ENCODE measurements around the gene NT5DC1.
"Not testable (repeated sequence)": the region's sequence is repeated elsewhere in the genome, so short reads cannot be mapped to it uniquely, and the experiment has no call there.

The NT5DC1 gene

DNA sequence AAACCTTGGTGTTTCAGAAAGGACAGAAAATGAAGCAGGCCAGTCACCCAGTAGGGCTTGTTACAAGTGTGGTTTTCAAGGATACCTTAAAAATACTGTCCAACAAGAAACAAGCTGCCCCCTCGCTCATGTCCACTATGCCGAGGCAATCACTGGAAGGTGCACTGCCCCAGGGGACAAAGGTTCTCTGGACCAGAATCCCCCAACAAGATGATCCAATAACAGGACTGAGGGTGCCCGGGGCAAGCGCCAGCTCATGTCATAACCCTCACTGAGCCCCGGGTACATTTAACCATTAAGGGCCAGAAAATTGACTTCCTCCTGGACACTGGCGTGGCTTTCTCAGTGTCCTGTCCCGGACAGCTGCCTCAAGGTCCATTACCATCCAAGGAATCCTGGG, 6.6 kb upstream of the NT5DC1 start:
- DNase-seq: no peak

DNA sequence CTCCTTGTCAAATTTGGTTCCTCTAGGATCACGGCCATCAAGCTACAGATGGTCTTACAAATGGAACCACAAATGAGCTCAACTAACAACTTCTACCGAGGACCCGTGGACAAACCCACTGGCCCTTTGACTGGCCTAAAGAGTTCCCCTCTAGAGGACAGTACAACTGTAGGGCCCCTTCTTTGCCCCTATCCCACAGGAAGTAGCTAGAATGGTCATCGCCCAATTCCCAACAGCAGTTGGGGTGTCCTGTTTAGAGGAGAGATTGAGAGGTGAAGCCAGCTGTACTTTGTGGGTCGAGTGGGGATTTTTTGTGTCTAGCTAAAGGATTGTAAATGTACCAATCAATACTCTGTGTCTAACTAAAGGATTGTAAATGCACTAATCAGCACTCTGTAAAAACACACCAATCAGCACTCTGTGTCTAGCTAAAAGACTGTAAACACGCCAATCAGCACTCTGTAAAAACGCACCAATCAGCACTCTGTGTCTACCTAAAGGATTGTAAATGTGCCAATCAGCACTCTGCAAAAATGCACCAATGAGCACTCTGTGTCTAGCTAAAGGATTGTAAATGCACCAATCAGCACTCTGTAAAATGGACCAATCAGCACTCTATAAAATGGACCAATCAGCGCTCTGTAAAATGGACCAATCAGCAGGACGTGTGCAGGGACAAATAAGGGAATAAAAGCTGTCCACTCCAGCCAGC, 4.4 kb upstream of the NT5DC1 start:
- not testable (repeated sequence) for DNase-seq

DNA sequence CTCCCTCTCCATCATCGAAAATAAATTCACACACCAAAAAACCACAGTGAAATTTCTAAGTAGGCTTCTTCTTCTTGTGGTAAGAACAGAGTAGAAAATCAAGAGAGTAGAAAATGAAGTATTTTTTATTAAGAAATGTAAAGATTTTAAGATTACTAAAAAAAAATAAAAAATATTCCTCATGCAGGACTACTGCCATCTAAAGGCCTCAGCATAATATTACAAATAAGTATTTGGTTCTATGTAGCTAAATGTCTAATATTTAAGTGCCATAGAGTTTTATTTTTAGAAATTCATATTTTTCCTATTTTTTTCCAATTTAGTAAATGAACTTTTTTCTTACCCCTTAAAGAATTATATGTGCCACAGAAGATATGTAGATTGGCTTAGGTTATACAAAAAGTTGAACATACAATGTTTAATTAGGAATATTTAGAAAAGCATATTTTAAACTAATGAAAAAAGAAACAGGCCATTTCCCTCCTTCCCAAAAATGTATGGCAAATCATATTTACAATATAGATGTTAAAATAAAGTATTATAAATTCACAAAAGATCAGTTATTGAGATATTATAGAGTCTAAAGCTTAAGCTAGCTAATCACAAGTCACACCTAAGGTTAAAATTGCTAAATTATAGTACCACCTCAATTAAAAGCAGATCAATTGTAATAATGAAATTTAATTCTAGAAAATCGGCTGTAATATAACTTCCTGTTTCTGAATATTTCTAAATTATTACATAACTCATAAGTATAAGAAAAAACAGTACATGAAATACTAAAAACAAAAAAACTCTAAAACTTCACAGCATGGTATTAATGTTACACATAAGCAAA, 3.5 kb upstream of the NT5DC1 start:
- DNase-seq: no peak

DNA sequence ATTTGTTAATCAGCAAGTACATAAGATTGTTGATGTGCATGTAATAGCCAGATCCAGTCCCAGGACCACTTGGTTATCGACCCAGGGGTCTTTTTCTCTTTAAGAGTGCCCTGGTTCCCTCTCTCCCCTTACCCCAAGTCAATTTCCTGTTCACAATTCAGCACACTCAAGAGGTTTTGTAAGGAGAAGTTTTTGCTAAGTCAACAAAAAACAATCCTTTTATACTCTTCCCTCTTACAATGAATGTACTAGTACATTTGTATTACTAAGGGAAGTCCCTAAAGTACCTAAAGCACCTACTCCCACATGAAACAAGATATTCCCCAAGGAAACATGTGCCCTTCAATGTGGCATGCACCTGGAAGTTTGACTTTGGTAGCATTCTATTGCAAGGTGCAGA, 1.6 kb upstream of the NT5DC1 start:
- no peak for DNase-seq

DNA sequence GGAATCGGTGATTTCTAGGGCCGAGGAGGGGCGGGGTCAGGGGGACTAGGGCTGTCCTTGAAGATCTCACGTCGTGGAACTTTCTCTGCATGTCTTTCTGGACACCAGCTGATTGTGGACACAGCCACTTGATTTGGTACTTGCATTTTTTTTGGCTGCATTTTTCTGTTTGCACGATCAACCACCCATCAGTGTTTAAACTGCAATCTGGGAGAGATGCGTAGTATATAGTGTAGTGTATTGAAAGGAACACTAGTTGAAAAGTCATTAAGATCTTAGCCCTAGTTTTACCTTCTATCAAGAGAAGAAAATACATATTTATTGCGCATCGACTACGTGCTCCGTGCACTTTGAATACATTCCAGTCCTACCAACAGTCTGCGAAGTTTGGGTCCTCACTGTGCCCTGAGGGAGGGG, 657 bp downstream of the NT5DC1 start:
- no peak for DNase-seq

DNA sequence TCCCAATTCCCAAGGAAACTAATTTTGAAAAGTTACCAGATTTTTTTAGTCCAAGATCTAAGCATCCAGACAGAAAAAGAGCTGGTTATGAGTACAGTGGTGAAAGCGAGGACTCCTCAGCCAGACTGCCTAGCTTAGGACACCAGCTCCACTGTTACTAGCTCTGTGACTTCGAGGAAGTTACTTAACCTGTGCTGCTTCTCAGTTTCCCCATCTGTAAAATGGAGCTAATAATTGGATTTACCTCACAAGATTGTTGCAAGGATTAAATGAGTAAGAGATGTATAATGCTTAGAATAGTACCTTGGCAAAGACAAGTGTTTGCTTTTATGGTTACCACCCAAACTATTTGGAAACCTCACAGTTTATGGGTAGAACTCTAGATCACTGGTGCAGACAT, 1.1 kb downstream of the NT5DC1 start:
- DNase-seq: no peak

DNA sequence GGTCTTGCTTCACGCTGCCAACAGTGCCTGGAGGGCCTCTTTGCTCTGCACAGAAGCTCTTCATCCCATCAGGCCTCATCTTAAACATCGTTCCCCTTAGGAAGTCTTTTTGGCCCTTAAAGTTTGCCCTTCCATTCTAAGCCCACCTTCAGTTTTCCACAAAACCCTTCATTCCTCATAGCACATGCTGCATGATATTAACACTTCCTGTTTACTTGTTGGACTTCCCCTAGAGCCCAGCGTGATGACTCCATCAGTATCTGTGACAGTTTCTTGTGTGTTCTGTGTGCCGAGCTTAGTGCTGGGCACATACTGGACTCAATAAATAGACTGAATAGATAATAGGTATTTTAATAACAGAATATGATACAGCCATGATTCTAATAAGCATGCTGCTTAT, 2.2 kb downstream of the NT5DC1 start:
- DNase-seq: no peak

DNA sequence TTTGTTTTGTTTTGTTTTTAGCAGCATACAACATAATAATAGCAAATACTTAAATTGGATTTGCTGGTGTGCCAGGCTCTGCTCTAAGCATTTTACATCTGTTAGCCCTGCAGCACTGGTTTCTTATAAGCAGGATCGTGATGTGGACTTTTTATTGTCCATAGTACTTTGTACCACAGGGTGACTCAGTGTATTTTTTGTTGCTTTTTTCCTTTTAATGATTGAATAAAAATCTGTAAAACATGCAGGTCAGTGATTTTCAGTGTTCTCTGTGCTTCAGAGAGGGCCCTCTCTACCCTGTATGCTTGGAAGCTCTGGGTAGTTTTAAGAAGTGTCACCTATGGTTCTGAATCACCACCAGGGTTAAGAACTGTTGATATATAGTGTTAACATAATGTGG, 4.0 kb downstream of the NT5DC1 start:
- no peak for DNase-seq

DNA sequence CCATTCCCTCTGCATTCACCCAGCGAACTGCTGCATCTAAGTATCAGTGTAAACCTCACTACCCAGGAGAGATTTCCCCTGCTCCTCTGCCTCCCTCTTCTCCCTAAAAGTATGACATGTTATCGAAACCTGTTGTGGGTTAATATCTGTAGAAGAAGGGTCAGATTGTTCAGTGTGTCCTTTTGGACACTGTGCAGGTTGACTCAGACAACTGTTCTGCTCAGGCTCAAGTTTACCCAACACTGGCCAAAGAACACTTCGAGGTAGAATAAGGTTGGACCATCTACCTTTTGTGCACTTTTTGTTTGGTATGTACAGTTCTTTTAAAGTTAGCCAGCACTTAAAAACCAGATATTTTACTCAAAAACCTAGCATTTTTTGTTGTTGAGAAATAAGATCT, 4.6 kb downstream of the NT5DC1 start:
- DNase-seq: no peak

DNA sequence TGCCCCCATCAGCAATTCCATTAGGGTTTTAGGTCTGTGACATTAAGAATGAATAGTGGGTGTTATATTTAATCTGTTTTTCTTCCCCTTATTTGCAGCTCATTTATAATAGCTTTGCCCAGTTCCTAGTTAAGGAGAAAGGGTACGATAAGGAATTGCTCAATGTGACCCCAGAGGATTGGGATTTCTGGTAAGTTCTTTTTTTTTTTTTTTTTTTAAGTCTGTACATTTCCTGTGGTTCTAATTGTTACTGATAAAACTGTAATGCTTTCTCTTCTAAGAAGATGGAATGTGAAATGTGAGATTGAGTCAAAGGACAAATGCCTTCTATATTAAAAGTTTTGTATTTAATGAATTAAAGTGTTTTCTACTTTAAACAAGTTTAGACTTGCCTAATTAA, 5.5 kb downstream of the NT5DC1 start:
- no peak for DNase-seq

DNA sequence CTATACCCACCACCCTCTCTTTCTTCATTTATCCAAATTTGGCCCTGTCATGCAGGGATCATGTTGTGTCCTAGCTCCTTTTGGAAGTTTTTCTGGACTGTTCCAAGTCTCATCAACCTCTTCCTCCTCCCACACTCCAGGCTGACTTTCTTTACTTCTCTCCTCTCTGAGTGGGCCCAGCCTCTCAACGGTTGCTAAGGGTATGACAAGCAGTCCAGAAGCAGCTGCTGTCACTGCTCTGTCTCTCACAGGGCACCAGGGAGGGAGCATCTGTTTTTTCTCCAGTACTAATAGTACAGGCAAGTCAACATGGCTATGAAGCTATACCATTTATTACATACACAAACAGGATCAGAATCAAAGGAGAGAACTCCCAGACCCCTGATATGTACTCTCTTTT, 8.2 kb downstream of the NT5DC1 start:
- no peak for DNase-seq

DNA sequence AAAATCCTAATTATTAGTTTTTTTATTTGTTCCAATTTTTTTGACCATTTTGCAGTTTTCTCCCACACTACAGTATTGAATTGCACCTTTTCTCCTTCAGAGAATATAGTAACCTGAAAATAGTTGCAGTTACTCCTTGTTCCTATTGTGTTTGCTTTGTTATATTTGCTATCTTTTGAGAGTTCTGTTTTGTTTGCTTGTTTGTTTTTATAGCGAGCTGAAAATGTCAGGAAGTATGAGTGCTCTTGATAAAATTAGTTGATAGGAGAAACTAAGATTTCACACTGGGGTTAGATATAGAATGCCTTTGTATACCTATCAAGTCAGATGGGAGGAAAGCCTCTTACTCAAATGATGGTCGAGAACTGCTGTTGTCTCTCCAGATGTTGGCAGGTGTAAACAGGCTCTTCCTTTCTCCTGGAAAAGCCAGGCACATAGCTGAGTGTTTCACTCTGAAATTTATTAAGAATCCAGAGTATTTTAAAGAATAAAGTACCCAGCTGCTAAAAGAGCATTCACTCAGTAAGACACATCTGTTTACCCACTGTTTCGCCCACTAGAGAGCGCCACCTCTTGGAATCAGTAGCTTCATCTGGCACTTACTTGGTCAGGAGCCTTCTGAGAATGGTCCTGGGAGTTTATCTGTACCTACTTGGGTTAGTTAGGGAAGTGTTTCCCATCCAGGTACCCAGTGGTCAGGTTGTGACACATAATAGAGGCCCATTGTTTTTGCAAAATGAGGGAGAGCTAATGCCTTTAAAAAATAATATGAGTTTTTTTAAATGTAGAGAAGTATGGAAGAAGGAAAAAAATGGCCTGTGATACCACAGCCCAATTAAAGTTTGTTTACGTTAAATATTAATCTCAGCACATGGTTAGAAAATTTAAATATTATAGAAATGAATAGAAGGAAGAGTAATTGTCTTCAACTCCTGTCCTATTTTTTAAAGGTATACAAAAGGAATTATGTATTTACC, 11.2 kb downstream of the NT5DC1 start:
- no peak for DNase-seq

DNA sequence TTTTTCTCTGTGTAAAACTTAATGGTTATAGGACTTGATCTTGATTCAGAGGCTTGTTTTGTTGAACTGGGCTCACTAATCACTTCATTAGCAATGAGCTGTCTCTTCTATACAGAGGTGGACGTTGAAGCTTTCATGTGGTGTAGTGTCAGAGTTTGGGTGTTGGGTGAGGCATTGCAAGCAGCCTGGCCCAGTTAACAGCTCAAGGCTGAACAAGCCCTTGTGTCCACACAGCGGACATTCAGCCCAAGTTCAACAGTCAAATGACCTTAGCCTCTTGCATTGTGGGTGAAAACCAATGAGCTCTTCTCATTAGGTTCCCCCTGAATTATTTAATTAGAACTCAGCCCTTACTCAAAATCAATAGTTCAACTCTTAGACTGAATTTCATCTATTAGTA, 12.7 kb downstream of the NT5DC1 start:
- DNase-seq: no peak

DNA sequence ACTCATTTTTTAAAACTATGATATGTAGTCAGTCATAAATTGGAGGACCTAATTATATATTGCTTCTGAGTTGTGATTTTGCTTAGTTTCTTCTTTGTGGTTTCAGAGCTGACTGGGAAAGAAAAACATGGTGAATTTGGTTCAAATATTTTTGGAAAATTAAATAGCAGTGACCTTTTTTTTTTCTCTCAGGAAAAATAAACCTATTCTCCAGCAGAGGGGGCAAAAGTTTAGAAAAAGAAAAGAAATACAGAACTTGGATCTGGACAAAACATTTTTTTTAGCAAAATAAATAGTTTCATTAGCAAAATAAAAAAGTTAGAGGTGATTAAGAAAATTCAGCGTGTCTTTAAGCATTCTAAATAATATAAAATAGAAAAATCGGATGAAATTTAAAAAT, 15.1 kb downstream of the NT5DC1 start:
- no peak for DNase-seq

DNA sequence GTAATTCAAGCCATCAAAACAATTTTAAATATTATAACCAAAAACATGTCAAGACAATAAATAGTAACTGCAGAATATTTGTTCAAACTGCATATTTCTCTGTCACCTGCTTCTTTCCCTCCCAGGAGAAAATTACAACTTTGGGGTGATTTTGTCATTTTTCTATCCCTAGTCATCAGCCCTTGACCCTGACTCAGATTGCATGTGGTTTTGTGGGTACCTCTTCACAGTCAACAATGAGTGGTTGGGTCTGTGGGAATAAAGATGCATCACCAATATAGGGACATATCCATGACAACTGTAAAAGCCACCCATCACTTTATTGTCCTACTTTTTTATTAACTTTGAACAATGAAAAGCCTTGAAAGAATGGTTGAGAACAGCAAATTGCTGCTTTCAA, 18.0 kb downstream of the NT5DC1 start:
- DNase-seq: no peak

DNA sequence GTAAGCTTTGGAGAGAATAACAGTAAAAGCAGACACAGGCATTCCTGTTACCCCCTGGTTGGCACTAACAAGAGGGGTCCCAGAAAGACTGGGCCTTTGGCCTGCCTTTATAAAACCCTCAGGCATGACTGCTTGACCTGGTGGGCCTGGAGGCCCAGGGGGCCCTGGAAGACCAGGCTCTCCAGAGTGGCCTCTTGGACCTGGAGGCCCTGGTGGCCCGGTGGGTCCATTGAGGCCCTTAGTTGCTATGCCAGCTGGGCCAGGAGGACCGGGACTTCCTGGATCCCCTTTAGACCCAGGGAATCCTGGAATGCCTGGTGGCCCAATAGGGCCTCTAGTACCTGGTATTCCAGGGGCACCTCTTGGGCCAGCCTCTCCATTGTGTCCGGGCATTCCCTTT, 19.8 kb downstream of the NT5DC1 start:
- no peak for DNase-seq

DNA sequence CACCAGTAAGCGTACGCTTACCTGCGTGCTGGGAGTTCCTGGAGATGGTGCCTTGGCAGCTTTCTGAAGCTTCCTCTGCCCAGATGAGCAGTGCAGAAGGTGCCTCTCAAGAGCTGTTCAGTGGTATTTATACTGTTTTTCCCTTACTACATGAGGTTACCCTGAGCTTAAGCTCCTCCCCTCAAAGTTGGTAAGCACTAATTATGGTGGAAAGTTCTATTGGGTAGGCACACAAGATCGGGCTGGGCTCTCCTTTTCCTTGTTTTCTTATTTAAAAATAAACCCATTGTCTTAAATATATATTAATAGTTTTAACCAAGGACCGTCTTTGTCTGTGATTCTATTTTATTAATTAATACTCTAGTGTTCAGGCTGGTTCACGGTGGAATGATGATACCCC, 25.4 kb downstream of the NT5DC1 start, which contains the start of gene COL10A1:
Gene COL10A1, minus strand, starts transcription at position 101 of the 400 bp plus-strand sequence. CDS start 640 bp downstream, outside the sequence.
- DNase-seq: no peak

DNA sequence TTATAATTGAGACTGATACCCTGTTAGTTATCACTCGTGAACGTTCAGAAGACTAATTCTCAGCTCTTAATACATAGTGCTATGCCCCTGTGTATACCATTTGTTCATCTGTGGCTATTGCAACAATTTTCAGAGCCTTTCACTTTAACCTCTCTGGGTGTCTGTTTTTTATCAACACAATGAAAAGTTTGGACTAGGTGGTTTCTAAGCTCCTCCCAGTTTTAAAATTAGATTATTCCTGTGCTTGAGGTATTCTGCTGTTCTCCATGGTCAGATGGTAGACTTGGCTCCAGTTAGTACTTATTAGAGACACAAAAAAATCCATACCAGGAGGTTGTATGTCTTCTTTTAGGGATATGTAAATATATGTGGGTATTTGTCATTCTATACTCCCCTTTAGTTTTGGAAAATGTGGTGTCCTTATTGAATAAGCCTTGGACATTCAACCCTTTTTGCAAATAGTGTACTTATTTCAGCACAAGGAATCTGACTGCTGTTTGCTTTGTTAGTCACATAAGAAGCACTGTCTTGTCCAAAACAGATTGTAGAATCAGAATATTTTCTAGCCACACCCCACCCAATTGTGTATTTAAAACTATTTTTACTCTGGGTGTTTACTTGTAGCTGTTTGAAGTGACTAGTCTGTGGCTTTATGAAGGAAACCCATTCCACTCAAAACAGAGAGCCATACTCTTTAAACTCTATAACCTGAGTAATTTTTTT, 27.3 kb downstream of the NT5DC1 start:
- DNase-seq: no peak

DNA sequence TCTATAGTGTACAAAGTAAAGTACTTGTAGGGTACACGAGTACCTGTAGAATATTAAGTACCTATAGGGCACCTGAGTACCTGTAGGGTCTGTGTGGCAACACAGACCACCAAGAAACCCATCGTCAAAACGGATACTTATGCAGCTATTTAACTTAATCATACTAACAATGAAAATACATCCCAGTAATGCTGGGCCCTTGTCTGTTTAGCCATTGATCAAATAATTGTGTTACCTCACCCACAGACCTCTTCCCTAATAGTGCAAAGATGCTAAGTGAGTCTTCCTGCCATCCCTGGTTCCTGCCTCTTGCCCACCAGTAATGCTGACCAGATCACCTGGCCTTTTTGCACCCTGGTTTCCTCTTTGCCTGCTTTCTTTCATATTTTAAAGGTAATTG, 32.8 kb downstream of the NT5DC1 start:
- DNase-seq: no peak

DNA sequence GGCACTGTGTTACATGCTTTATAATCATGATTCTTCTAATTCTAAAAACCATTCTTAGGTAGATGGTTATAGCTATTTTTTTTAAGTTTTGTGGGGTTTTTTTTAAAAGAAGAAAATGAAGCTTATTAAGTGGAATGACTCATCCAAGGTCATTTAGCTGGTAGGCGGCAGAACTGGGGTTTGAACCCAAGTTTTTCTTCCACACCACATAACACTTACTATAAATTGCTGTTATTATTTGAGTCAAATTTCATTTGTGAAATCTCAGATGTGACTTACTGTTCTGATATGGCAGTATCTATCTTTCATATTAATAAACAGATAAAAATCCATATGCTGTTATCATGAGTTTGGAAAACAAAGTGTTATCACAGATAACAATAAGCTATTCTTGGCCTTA, 35.7 kb downstream of the NT5DC1 start:
- DNase-seq: no peak

DNA sequence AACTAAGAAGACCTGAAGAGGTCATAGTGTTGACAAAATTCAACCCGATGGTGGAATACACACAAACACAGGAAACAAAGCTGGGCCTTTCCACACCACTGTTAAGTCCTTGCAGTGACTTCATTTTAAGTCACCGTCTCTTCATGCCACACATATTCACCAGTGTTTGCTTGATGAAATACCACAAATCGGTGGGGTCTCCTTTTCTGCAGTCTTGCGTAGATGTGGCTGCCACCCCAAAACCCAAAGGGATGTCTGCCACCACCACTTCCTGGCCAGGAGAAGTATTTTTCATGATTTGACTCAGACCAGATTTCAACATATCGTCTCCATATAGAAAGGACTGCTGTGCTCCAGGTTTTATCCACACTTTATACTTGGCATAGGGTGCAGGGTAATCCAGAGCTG, 36.3 kb downstream of the NT5DC1 start:
- no peak for DNase-seq

DNA sequence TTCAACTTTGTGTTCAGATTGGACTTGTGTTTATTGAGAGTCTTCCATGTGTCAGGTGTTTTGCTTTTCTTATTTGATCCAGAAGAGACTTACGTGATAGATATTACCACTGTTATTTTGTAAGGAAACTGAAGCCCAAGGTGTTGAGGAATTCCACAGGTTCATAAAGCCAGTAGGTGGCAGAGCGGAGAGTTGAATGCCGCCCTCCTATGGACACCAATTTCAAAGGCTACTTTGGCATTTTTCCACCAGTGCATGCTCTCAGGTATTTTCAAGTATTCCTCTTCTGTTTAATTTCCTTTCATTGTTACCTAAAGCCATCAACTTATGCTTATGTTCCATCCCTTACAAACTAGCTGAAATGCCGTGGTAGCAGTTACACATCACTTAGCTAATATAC, 39.3 kb downstream of the NT5DC1 start:
- DNase-seq: no peak

DNA sequence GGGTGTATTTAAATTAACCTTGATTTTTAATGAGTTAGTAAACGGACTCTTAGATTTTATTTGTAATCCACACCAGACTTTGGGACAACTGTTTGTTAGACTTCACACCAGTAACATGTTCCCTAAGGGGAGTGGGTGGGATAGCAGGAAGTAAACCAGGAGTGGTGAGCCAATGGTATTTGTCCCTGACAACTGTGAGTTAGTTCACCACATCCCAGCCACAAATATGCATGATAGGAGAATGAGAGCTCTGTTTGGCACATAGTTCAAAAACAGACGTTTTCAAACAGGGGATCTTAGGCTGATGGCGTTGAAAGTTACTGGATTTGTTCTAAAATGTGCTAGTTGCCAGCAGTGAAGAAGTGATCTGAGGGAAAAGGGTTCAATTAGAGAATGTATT, 44.0 kb downstream of the NT5DC1 start:
- no peak for DNase-seq
